ENCODE measurements around the gene FXYD7.

DNA sequence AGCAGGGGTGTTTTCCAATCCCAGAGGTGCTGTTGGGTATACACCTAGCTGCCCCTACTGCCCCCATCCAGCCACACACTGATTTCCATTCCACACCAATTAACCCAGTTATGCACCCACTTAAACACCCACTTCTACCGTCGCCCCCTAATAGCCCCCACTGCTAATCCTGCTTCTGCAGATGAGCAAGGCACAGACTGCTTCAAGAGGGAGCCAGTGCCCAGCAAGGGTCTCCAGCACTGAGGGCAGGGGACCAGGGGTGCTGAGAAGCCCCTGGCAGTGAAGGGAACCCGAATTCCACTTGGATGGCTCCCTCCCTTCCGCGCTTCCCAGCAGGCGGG is 1.2 kb downstream of the FXYD7 start:
- no peak for TF ChIP-seq FOXJ3 (CRISPR knock-in tag; IDR thresholded peaks at IDR 0.05; ENCODE audit: borderline replicate concordance)
- TF ChIP-seq SUZ12 (IDR thresholded peaks at IDR 0.05; ENCODE audit: low read depth, low read length) = no peak
- TF ChIP-seq, protein P1, sequence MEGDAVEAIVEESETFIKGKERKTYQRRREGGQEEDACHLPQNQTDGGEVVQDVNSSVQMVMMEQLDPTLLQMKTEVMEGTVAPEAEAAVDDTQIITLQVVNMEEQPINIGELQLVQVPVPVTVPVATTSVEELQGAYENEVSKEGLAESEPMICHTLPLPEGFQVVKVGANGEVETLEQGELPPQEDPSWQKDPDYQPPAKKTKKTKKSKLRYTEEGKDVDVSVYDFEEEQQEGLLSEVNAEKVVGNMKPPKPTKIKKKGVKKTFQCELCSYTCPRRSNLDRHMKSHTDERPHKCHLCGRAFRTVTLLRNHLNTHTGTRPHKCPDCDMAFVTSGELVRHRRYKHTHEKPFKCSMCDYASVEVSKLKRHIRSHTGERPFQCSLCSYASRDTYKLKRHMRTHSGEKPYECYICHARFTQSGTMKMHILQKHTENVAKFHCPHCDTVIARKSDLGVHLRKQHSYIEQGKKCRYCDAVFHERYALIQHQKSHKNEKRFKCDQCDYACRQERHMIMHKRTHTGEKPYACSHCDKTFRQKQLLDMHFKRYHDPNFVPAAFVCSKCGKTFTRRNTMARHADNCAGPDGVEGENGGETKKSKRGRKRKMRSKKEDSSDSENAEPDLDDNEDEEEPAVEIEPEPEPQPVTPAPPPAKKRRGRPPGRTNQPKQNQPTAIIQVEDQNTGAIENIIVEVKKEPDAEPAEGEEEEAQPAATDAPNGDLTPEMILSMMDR (CRISPR knock-in tag; IDR thresholded peaks at IDR 0.05) = no peak
- TF ChIP-seq TCF7L2 (IDR thresholded peaks at IDR 0.05; ENCODE audit: low read depth, low read length) = no peak
- TF ChIP-seq SMC3 (IDR thresholded peaks at IDR 0.05; ENCODE audit: low read length) = no peak
- no peak for TF ChIP-seq ZC3H4 (CRISPR knock-in tag; IDR thresholded peaks at IDR 0.05; ENCODE audit: borderline replicate concordance)
- TF ChIP-seq EZH2 (conservative IDR thresholded peaks at IDR 0.05; ENCODE audit: low read depth, low read length) = no peak
- TF ChIP-seq MAFK (conservative IDR thresholded peaks at IDR 0.05 in 1 of 2, IDR thresholded peaks at IDR 0.05 in 1 of 2; ENCODE audit: low read length in 2 of 2) = no peak
- no peak for TF ChIP-seq MAFF (IDR thresholded peaks at IDR 0.05; ENCODE audit: low read depth, low read length)
- no peak for TF ChIP-seq ZNF652 (CRISPR knock-in tag; IDR thresholded peaks at IDR 0.05; ENCODE audit: borderline replicate concordance, low read depth)
- TF ChIP-seq JDP2 (CRISPR knock-in tag; IDR thresholded peaks at IDR 0.05; ENCODE audit: borderline replicate concordance) = no peak
- no peak for TF ChIP-seq POLR2A (IDR thresholded peaks at IDR 0.05; ENCODE audit: insufficient read depth in 1 of 2, low read depth in 2 of 2, low read length in 2 of 2)

All from HepG2 (cell line).